GM21786 (cell line): ENCODE results near the gene LINGO4.

Experiments used
- ATAC-seq: cut with Tn5 transposase; IDR thresholded peaks from one replicate; pipeline ENCODE4 v1.9.1; 2021; ENCODE audit not compliant: unreplicated experiment

Gene LINGO4

DNA sequence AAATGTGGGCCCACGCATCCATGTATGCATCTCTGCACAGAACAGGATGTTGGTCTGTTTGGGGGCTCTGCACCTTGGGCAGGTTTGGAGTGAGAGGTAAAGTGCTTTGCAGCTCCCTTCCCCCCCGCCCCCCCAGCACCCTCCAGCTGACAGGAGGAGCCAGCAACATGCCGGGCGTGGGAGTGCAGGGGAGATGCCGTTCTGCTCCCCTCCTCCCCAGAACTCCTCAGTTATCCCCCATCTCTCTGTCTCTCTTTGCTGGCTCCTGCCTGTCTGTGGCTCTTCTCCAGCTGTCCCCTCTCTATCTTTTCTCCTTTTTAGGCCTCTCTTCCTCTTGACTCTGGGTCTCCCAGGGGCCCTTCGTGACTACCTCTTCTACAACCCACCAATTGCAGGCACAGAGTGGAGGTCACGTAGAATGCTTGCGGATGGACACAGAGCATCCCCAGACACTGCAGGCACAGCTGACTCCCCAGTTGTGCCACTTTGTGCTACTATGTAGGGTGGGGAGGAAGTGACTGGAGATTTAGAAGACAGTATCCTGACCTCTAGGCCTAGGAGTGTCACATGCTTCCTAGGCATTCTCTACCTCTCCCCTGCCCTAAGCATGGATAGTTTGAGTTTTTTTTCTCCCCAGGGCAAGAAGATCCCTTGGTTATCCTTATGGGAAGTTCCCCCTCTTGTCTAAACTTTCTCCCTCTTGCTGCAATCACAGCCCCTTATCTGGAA is 28.1 kb upstream of the LINGO4 start:
- no peak for ATAC-seq

GRCh38 chr1:151832318-151832980 is 27.2 kb upstream of the LINGO4 start:
- ATAC-seq: no peak

- ATAC-seq: no peak
Observed at GRCh38 chr1:151831605-151832004, 26.4 kb upstream of the LINGO4 start, which contains the start of gene RORC. RORC (minus strand) TSS chr1:151831802; CDS start chr1:151831764, 38 bp downstream.

- no peak for ATAC-seq
Observed at GRCh38 chr1:151831256-151831591, 26.0 kb upstream of the LINGO4 start.

DNA sequence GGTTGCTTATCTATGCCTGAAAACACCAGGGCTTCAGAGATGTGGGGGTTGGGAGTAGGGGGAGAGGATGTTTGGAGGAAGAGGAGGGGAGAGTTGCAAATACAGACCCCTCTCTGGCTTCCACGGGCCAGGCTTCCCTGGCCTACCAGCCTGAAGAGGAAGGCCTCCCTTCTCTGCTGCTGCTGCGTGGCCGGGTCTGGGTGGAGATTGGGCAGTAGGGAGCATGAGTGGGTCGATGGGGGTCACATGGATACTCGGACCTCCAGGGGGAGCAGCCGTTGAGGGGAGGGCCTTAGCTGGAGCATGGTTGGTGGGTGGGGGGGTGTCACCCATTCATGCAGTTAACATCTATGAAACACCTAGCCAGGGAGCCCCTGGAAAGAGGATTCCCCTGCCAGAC is 24.8 kb upstream of the LINGO4 start:
- ATAC-seq: no peak

DNA sequence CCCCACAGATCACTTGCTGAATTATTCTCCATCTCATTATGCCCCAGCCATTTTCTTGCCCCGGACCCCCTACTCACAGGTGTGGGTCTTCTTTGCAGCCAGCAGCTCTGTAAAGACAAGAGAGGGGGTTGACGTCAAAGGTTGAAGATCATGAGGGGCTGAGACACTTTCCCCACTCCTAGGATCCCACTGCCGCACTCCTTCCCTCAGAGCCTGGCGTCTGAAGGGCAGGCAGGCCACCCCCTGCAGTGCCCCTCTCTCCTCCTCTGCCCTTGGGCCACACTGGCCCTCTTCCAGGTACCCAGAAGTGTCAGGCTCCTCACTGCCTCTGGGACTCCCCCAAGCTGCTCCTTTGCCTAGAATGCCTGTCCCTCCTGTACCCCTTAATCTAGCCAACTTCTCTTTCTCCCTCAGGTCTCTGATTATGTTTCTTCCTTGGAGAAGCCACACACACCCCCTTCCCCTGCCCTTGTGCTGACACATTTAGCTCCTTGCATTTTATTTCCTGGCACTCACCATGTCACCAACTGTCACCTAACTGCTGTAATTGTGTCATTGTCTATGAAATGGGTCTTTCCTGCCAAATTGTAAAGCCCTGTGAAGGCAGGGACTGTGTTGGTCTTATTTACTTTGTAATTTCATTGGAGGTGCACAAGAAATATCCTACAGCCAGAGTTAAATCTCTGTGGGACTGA is 24.3 kb upstream of the LINGO4 start:
- ATAC-seq: no peak

- ATAC-seq: no peak
Observed at GRCh38 chr1:151828921-151829320, 23.7 kb upstream of the LINGO4 start.

DNA sequence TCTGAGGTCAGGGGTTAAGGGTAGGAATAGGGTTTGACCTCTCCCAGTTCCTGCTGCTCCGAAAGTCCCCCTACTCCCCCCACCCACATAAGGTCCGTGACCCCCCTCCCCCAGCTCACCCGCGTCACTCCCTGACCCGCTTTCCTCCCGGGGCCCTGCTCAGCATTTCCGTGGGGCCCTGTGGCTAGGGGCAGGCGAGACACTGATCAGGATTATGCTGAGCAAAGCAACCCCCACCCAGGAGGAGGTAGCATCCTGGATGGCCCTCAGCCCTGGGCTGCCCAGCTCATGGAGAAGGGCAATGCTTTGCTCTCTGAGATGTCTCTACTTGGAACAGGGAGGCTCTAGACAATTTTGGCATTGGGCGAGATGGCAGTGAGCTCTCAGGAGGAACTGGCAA is 22.6 kb upstream of the LINGO4 start:
- ATAC-seq: no peak

DNA sequence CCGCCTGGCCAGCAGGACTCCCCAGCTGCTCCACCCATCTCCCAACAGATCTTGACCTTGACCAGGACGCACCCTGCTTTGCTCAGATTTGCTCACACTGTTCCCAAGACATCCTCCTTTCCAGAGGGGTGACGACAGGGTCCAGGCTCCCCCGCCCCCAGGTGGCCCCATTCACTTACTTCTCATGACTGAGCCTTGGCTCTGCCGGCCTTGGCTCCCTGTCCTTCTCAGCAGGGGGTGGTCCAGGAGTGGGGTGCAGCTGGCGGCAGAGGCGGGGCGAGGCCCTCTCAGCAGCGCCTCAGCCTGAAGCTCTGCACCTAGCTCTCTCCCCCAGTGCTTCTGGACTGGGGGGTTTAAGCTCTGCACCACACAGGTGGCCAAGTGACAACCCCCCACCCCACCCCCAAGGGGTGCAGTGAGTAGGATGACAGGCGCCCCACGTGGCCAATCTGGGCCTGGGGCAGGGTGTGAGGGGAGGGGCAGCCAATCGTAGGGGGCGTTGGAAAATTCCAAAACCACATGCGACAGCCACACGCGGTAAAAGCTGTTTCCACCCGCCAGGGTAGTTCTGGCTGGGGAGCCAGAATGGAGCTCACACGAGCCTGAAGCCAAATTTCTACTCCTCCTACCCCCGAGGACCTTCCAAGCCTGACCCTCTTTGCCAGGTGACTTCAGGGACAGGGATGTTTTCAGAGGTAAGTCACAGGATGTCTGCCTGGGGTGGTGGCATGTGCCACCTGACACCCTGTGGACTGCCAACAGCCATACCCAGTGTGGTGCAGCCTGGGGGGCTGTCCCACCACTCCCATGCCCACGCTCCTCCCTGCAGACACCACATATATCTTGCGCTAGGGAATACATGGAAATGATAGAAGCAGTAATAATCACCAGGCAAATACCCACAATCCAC is 20.8 kb upstream of the LINGO4 start:
- ATAC-seq: no peak

- no peak for ATAC-seq
Observed at GRCh38 chr1:151825204-151825603, 20.0 kb upstream of the LINGO4 start.

GRCh38 chr1:151823175-151823574 is 18.0 kb upstream of the LINGO4 start:
- no peak for ATAC-seq

DNA sequence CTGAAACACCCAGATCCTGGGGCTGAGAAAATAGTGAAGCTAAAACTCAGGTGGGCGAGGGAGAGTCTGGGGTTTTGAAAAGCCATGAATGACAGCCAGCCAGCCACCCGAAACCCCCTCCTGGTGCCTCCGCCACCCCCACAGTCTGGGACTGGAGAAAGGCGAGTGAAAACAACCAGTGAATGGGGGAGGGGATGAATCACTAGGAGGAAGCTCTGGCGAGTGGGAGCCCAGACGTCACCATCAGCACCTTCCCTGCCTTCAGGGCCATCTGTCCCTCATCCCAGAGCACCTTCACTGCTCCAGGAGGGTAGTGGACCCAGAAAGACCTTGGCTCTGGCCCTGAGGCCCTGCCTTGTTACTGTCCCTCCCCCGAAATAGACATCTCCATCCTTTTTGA is 17.2 kb upstream of the LINGO4 start:
- no peak for ATAC-seq

- ATAC-seq: no peak
Observed at GRCh38 chr1:151820940-151821339, 15.7 kb upstream of the LINGO4 start.

- no peak for ATAC-seq
Observed at GRCh38 chr1:151819976-151820623, 14.9 kb upstream of the LINGO4 start.

GRCh38 chr1:151819227-151819835 is 14.1 kb upstream of the LINGO4 start:
- ATAC-seq: no peak

- no peak for ATAC-seq
Observed at GRCh38 chr1:151817353-151817730, 12.1 kb upstream of the LINGO4 start.

- ATAC-seq: no peak
Observed at GRCh38 chr1:151816548-151817352, 11.5 kb upstream of the LINGO4 start.

GRCh38 chr1:151815716-151816327 is 10.6 kb upstream of the LINGO4 start:
- ATAC-seq: no peak

GRCh38 chr1:151814971-151815545 is 9.8 kb upstream of the LINGO4 start:
- no peak for ATAC-seq
